ENCODE measurements around the gene BHMT. TPM values are rescaled to one million over a fixed set of nuclear protein-coding genes. Genes with fewer than 3 reads are reported as not detected.
"Not testable (repeated sequence)": the region's sequence is repeated elsewhere in the genome, so short reads cannot be mapped to it uniquely, and the experiment has no call there.

The BHMT gene
- total RNA-seq, 2 donors from 2014 or later: not detected

DNA sequence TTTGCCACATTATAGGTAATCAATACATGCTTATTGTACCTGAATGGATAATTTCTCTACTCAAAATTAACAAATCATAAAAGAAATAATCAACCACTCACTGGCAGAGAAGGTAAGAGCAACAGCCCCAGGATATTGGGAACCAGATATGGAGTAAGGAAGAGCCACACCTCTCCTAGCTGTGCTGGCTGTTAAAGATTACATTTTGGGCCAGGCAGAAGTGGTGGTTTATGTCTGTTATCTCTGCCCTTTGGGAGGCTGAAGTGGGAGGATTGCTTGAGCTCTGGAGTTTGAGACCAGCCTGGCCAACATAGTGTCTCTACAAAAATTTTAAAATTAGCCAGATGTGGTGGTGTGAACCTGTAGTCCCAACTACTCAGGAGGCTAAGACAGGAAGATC lies 56.4 kb downstream of the BHMT start:
- Mint-ChIP-seq H3K27ac (no peak overlapping the region), H3K4me3 (no peak overlapping the region), H3K36me3 (ENCODE audit: insufficient read depth in 2 of 2) (no peaks in the 10 kb centered on the region), H3K4me1 (ENCODE audit: low read depth) (no peaks in the 10 kb centered on the region), H3K27me3 (ENCODE audit: low read depth) (no peaks in the 10 kb centered on the region), H3K9me3 (no peaks in the 10 kb centered on the region)
- no peak for DNase-seq
- no peak for ATAC-seq (replicated peaks in 1 of 2)

DNA sequence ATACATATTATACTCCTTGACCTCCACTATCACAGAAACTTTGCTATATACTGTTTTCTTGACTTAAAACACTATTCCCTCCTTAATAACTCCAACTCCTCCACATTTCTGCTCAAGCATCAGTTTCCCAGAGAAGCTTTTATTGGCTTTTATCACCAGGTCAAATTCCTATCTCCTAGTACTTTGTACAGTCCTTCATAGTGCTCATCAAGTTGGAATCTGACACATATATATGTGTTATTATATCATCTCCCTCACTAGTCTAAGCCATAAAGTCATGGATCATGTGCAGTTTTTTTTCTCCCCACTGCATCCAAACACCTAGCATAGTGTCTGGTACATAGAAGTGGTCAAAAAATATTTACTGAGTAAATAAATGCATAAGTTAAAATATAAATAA lies 59.1 kb downstream of the BHMT start:
- Mint-ChIP-seq H3K4me3 (no peak overlapping the region), H3K27ac (no peak overlapping the region), H3K4me1 (ENCODE audit: low read depth) (no peaks in the 10 kb centered on the region), H3K36me3 (ENCODE audit: insufficient read depth in 2 of 2) (no peaks in the 10 kb centered on the region), H3K27me3 (ENCODE audit: low read depth) (no peaks in the 10 kb centered on the region), H3K9me3 (no peaks in the 10 kb centered on the region)
- ATAC-seq (replicated peaks in 1 of 2) (no peak), DNase-seq (no peak)

DNA sequence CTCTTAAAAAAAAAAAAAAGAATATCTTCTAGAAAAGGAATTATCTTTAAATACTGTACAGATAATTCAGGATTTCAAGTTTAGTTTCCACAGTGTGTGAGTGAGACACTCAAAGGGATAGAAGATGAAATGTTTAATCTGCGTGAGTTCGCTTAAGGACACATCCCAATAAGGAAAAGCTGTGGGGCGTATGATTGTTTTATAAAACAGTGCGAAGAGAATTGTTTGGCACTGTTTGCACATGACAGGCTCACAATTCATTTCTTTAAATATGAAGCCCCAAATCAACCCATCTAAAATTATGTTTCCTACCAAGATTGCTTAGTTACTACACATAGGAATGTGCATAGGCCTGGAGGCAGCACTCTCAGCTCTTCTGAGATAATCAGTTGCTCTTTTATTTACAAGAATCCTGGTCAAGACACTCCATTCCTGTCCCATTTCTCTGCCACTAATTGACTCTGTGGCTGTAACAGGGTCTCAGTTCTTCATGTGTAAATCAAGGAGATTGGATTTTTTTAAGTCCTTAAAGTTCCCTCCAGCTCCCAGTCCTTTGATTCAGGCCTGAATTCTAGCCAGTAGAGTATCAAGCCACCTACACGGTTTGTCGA lies 60.1 kb downstream of the BHMT start:
- Mint-ChIP-seq H3K36me3 (ENCODE audit: insufficient read depth in 2 of 2) (no peaks in the 10 kb centered on the region), H3K27me3 (ENCODE audit: low read depth) (no peaks in the 10 kb centered on the region), H3K4me1 (ENCODE audit: low read depth) (no peaks in the 10 kb centered on the region), H3K4me3 (no peak overlapping the region), H3K27ac (no peak overlapping the region), H3K9me3 (no peaks in the 10 kb centered on the region)
- DNase-seq (no peak), ATAC-seq (replicated peaks in 1 of 2) (no peak)

DNA sequence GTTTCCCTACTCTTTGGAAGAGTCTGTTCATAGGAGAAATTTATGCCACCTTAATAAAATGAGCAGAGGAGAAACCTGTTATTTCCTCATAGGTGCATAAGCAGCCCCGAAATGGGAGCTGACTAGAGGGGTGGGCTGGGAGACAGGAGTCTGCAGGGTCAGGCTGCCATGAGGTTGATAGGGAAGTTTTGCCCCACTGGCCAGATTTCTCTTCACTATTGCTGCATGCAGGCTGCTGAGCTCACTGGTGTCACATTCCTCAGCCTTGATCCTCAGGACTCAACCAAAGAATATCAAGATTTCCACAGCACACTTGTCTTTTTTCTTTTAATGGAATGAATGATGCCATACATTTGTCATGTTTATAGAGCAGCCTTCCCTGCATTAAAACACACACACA lies 60.7 kb downstream of the BHMT start:
- no peaks in the 10 kb centered on the region for H3K9me3 Mint-ChIP-seq
- H3K27me3 Mint-ChIP-seq (ENCODE audit: low read depth): no peaks in the 10 kb centered on the region
- ATAC-seq (replicated peaks in 1 of 2) (no peak), DNase-seq (no peak)
- no peaks in the 10 kb centered on the region for H3K36me3 Mint-ChIP-seq (ENCODE audit: insufficient read depth in 2 of 2)
- no peaks in the 10 kb centered on the region for H3K4me1 Mint-ChIP-seq (ENCODE audit: low read depth)
- no peak overlapping the region for H3K4me3 Mint-ChIP-seq
- H3K27ac Mint-ChIP-seq: no peak overlapping the region

DNA sequence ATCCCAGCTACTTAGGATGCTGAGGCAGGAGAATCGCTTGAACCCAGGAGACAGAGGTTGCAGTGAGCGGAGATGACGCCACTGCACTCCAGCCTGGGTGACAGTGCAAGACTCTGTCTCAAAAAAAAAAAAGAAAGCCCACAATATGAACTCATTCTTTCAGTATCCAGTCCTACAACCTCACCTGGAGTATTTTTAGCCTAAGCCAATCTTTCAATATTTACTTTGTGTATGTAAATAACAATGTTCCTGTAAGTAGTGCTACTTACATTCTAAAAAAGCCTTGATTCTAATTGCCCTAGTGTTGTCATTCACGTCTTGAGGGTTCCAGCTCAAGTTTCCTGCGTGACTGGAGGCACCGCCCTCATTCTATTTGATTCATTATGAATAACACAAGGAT lies 62.0 kb downstream of the BHMT start:
- H3K27me3 Mint-ChIP-seq (ENCODE audit: low read depth): no peaks in the 10 kb centered on the region
- ATAC-seq (replicated peaks in 1 of 2) (no peak), DNase-seq (no peak)
- no peak overlapping the region for H3K4me3 Mint-ChIP-seq
- no peaks in the 10 kb centered on the region for H3K4me1 Mint-ChIP-seq (ENCODE audit: low read depth)
- no peaks in the 10 kb centered on the region for H3K36me3 Mint-ChIP-seq (ENCODE audit: insufficient read depth in 2 of 2)
- no peak overlapping the region for H3K27ac Mint-ChIP-seq
- H3K9me3 Mint-ChIP-seq: no peaks in the 10 kb centered on the region

DNA sequence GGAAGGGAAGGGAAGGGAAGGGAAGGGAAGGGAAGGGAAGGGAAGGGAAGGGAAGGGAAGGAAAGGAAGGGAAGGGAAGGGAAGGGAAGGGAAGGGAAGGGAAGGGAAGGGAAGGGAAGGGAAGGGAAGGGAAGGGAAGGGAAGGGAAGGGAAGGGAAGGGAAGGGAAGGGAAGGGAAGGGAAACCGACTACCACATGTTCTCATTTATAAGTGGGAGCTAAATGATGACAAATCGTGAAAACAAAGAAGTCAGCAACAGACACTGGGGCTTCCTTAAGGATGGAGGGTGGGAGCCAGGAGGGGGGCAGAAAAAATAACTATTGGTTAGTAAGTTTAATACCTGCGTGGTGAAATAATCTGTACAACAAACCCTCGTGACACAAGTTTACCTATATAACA lies 68.8 kb downstream of the BHMT start:
- not testable (repeated sequence) for H3K9me3 Mint-ChIP-seq; ATAC-seq (replicated peaks in 1 of 2); DNase-seq; H3K36me3 Mint-ChIP-seq (ENCODE audit: insufficient read depth in 2 of 2); H3K27me3 Mint-ChIP-seq (ENCODE audit: low read depth); H3K4me3 Mint-ChIP-seq; H3K27ac Mint-ChIP-seq; H3K4me1 Mint-ChIP-seq (ENCODE audit: low read depth)

DNA sequence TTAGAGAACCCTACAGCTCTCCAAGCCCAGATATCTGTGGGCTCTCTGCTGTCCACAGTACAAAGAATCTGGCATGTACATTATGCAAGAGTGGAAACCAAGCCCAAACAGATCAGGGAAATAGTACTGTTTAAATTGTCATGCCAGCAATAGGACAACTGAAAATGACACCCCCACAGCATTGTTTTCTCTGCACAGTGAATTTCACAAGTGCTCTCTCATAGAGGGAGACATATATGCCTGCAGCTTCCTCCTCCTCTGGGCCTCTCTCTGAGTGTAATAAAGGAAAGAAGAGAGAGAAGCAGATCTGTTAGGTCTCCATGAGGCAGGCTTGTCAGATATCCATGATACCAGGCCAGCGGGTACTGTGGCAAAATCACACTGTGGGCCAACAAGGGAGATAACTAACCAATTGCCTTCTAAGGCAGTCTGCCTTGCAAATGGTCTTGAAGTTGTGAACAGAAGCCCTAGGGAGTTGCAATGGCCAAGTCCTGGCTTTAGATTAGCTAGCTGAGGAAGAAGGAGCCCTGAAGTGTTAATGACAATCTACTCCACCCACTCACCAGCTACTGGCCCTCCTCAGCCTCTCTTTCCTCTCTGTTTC lies 69.9 kb downstream of the BHMT start:
- no peak for DNase-seq
- H3K9me3 Mint-ChIP-seq: no peaks in the 10 kb centered on the region
- no peak overlapping the region for H3K4me3 Mint-ChIP-seq
- H3K27me3 Mint-ChIP-seq (ENCODE audit: low read depth): no peaks in the 10 kb centered on the region
- no peak overlapping the region for H3K27ac Mint-ChIP-seq
- ATAC-seq (replicated peaks in 1 of 2): no peak
- no peaks in the 10 kb centered on the region for H3K4me1 Mint-ChIP-seq (ENCODE audit: low read depth)
- H3K36me3 Mint-ChIP-seq (ENCODE audit: insufficient read depth in 2 of 2): no peaks in the 10 kb centered on the region

Other genes starting within 250 kb of the BHMT start
- 10 to 100 TPM; 12.4 to 15.3 TPM for gene ARSB, start 126.5 kb upstream of the BHMT start, total RNA-seq
- 10 to 100 TPM; 19.2 to 21.4 TPM for gene DMGDH, start 42.1 kb upstream of the BHMT start, total RNA-seq
- not detected for gene BHMT2, start 42.0 kb upstream of the BHMT start, total RNA-seq
- gene JMY, start 124.3 kb downstream of the BHMT start, total RNA-seq: 10 to 100 TPM; 39.7 to 56.2 TPM

Measured in activated T-cell treated with anti-CD3 and anti-CD28 coated beads, Interleukin-2, amount 50 U/mL, for 72 hours (primary cell).